ENCODE measurements around the gene CARD9. TPM values are rescaled to one million over a fixed set of nuclear protein-coding genes. Genes with fewer than 3 reads are reported as not detected.

The CARD9 gene
- total RNA-seq, 4 donors from 2014 or later, result 0.28 to 14.9 (median 0.64) TPM

DNA sequence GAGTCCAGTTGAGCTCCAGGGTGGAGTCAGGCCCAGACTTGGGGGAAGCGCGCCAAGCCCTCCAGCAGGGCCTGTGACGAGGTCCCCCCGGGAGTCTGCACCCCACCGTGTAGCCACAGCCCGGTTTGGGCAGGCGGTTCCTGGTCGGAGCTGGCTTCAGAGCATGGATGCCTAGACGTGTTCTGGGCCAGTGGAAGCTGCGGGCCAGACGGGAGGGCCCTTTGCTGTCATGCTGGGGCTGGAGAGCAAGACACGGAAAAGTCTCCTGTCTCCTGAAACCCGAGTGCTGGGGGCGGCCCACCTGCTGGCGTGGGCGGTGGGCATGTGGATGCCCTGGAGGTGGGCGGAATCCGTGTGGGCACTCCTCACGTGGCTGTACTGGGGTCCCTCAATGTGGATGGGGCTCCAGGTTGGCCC, 44.2 kb downstream of the CARD9 start:
- Histone ChIP-seq H3K27ac (no peak overlapping the region), H3K4me1 (peaks cover 0 to 26% (median 11%) of the 10 kb centered on the region in 4 donors), H3K36me3 (no peaks in the 10 kb centered on the region), H3K9me3 (no peaks in the 10 kb centered on the region), H3K27me3 (no peaks in the 10 kb centered on the region), H3K4me3 (peak overlapping the region in 1 of 4 donors; percentile 64)
- no peak for TF ChIP-seq POLR2A (IDR thresholded peaks at IDR 0.05)
- TF ChIP-seq, protein P1, sequence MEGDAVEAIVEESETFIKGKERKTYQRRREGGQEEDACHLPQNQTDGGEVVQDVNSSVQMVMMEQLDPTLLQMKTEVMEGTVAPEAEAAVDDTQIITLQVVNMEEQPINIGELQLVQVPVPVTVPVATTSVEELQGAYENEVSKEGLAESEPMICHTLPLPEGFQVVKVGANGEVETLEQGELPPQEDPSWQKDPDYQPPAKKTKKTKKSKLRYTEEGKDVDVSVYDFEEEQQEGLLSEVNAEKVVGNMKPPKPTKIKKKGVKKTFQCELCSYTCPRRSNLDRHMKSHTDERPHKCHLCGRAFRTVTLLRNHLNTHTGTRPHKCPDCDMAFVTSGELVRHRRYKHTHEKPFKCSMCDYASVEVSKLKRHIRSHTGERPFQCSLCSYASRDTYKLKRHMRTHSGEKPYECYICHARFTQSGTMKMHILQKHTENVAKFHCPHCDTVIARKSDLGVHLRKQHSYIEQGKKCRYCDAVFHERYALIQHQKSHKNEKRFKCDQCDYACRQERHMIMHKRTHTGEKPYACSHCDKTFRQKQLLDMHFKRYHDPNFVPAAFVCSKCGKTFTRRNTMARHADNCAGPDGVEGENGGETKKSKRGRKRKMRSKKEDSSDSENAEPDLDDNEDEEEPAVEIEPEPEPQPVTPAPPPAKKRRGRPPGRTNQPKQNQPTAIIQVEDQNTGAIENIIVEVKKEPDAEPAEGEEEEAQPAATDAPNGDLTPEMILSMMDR (IDR thresholded peaks at IDR 0.05), result no peak
- no peak for DNase-seq

DNA sequence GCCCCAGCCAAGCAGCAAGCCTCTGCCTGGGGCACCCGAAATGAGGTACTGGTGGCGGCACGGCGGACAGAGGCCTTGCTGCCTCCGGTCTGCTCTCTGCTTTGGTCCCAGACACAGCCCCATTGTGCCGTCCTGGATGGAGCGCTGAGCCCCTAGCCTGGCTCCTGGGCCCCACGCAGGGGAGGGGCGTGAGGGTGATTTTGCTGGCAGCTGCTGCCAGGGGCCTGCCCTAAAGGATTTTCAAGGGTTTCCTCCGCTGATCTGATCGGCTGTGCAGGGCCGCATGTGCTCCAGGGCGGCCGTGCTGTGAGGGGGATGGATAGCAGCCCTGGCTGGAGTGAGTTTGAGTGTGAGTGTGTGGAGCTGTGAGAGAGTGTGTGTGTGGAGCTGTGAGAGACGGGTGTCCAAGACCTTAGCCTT, 44.8 kb downstream of the CARD9 start:
- TF ChIP-seq POLR2A (IDR thresholded peaks at IDR 0.05), result no peak
- TF ChIP-seq, protein P1 (IDR thresholded peaks at IDR 0.05), result no peak
- Histone ChIP-seq H3K27me3 (no peaks in the 10 kb centered on the region), H3K4me3 (peak overlapping the region; percentile 39 to 65 (median 61)), H3K27ac (peak overlapping the region in 3 of 4 donors; percentile 66 to 84 (median 67)), H3K36me3 (no peaks in the 10 kb centered on the region), H3K4me1 (peaks cover 0 to 26% (median 11%) of the 10 kb centered on the region in 4 donors), H3K9me3 (no peaks in the 10 kb centered on the region)
- DNase-seq, result no peak

DNA sequence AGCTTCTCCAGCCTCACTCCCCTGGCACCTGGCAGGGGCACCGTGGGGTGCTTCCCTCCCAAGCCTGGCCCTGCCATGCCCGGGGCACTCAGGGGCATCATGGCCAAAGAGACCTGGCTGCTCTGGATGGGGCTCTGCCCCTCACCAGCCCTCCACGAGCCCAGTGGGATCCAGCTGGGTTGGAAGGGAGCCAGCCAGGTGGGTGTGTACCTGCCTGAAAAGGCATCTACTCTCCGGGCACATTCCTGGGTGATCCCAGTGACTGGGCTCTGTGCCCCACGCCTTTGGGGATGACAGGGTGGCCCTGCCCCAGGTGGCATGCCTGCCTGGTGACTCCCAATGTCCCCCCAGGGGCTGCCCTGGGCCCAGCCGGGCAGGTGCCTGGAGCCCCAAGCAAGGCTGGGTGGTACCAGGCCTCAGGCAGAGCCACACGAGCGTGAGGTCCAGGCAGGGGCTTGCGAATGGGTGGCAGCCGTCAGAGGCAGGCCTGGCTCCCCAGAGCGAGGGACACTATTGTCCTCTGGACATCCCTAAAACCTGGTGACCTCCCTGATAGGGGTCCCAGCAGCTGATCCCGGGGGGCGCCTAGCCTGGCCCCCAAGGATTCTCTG, 45.4 kb downstream of the CARD9 start:
- peaks cover 0 to 26% (median 11%) of the 10 kb centered on the region in 4 donors for H3K4me1 ChIP-seq
- peak overlapping the region; percentile 19 to 84 (median 66) for H3K27ac ChIP-seq
- H3K9me3 ChIP-seq, result no peaks in the 10 kb centered on the region
- peak overlapping the region; percentile 39 to 65 (median 61) for H3K4me3 ChIP-seq
- TF ChIP-seq POLR2A (IDR thresholded peaks at IDR 0.05), result no peak
- TF ChIP-seq, protein P1 (IDR thresholded peaks at IDR 0.05), result no peak
- H3K27me3 ChIP-seq, result no peaks in the 10 kb centered on the region
- DNase-seq, result no peak
- H3K36me3 ChIP-seq, result no peaks in the 10 kb centered on the region

DNA sequence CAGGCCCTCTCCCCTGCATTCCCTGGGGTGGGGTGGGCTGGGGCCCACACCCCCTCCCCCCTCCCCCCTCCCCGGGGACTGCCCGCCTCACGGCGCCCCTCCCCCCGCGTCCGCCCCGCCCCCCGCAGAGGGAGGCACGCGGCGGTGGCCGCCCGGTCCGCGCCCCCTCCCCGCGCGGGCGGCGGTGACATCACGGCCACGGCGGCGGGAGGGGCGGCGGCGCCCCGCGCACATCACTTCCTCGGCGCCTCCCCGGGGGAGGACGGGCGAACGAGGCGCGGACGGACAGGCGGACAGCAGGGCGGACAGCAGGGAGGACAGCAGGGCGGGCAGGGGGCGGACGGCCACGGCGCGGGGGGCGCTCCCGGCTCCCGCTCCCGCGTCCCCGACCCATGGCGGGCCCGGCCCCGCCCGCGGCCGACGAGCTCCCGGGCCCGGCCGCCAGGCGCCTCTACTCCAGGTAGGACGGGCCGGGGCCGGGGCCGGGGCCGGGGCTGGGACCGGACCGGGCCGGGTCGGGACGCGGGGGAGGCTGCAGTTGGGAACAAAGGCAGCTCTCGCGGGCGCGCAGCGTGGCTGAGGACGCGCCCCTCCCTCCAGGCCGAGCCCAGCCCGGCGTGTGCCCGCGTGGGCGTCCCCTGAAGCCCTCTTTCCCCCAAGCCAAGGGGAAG, 46.0 kb downstream of the CARD9 start, which contains the start of gene GPSM1:
Gene GPSM1, plus strand, starts transcription at position 236 of the 671 bp plus-strand sequence. Its CDS starts 157 bp downstream, at position 393.
- Histone ChIP-seq H3K27ac (peak within 1 kb of the TSS; percentile 49 to 84 (median 66)), H3K36me3 (no peaks in the 10 kb centered on the region), H3K27me3 (no peaks in the 10 kb centered on the region), H3K9me3 (no peaks in the 10 kb centered on the region), H3K4me1 (peaks cover 0 to 26% (median 11%) of the 10 kb centered on the region in 4 donors), H3K4me3 (peak within 1 kb of the TSS; percentile 39 to 65 (median 61))
- DNase-seq, result no peak
- TF ChIP-seq POLR2A (IDR thresholded peaks at IDR 0.05), result no peak

DNA sequence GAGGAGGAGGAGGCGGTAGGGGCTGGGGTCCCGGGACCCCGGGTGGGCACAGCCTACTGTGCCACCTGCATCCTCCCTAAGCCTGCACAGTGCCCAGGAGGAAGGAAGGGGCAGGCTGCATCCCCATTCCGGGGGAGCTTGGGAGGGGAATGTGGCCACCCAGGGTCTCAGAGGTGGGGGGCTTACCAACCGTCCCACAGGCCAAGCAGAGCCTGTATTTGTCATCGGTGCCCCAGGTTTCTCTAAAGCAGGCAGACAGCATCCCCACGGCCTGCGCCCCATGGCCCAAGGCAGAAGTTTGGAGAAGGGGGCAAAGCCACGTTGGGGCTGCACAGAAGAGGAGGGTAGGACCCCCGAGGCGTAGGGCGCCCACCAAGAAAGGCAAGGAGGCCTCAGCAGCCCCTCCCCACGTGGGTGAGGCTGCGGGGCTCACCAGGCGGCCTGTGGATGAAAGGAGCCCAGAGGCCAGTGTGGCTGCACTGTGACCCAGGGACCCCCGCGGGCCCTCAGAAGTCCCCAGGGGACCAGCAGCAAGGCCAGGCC, 46.6 kb downstream of the CARD9 start:
- peak overlapping the region; percentile 49 to 84 (median 66) for H3K27ac ChIP-seq
- DNase-seq, result no peak
- H3K4me3 ChIP-seq, result peak overlapping the region; percentile 39 to 65 (median 61)
- H3K36me3 ChIP-seq, result no peaks in the 10 kb centered on the region
- peaks cover 0 to 26% (median 11%) of the 10 kb centered on the region in 4 donors for H3K4me1 ChIP-seq
- TF ChIP-seq POLR2A (IDR thresholded peaks at IDR 0.05), result no peak
- TF ChIP-seq, protein P1 (IDR thresholded peaks at IDR 0.05), result no peak
- H3K9me3 ChIP-seq, result no peaks in the 10 kb centered on the region
- H3K27me3 ChIP-seq, result no peaks in the 10 kb centered on the region

Data from Peyer's patch (tissue), 4 donors.